IPS DF 6.9 (cell line): ENCODE data around the gene CARD11.

ENCODE experiments used
- DNase-seq: peaks from one replicate; pipeline ENCODE4 v3.0.0-alpha.2; 2013; ENCODE audit warnings: low read depth, low spot score
- H3K27ac ChIP-seq: one replicate; pipeline ENCODE4 v1.5.1; 2013; ENCODE audit warnings: low read length, control low read depth
- H3K27me3 ChIP-seq: 2 replicates; pipeline ENCODE4 v1.6.1; 2013; ENCODE audit warnings: mild to moderate bottlenecking, low read length; ENCODE audit not compliant: control insufficient read depth, insufficient read depth
- H3K36me3 ChIP-seq: 2 replicates; pipeline ENCODE4 v1.6.1; 2013; ENCODE audit warnings: low read length; ENCODE audit not compliant: control insufficient read depth, insufficient read depth
- H3K4me1 ChIP-seq: 2 replicates; pipeline ENCODE4 v1.6.1; 2013; ENCODE audit warnings: low read length; ENCODE audit not compliant: control insufficient read depth, insufficient read depth
- H3K4me3 ChIP-seq: 2 replicates; pipeline ENCODE4 v1.5.1; 2013; ENCODE audit warnings: mild to moderate bottlenecking, low read length
- H3K9me3 ChIP-seq: 2 replicates; pipeline ENCODE4 v1.6.1; 2013; ENCODE audit warnings: low read length, inconsistent platforms; ENCODE audit not compliant: control insufficient read depth, insufficient read depth
- WGBS: extraction: QIAGEN DNeasy Blood & Tissue Kit; methylation state at CpG from one replicate; pipeline ENCODE4 v1.1.7; 2013; ENCODE audit warnings: mixed read lengths, missing lambda C conversion rate; ENCODE audit not compliant: insufficient read length, insufficient coverage; 5-methylcytosine and 5-hydroxymethylcytosine counted together

Gene CARD11

DNA sequence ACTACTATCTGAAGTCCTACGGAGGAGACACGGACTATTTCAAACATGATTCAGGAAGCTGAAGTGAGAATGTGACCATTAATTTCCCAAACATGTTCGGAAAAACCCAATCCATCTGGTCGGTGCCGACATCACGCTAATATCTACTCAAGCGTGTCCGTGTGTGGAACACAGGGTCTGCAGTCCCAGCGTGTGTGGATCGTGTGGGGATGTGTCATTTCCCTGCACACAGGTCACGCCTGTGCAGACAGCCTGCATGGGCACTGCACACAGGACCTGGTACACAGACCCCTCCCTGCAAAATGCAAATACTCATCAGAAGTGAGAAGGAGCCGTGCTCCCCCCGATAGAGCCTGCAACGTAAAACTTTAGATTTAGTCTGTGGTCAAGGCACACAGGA lies 57.8 kb downstream of the CARD11 start:
- DNase-seq: no peak
- no peaks in the 10 kb centered on the region for H3K9me3 ChIP-seq
- H3K4me1 ChIP-seq: no peaks in the 10 kb centered on the region
- no peak overlapping the region for H3K4me3 ChIP-seq
- no CpG with 5 or more reads among the region's 14 CpGs for WGBS
- H3K27ac ChIP-seq: no peak overlapping the region
- no peaks in the 10 kb centered on the region for H3K27me3 ChIP-seq
- H3K36me3 ChIP-seq: no peaks in the 10 kb centered on the region

DNA sequence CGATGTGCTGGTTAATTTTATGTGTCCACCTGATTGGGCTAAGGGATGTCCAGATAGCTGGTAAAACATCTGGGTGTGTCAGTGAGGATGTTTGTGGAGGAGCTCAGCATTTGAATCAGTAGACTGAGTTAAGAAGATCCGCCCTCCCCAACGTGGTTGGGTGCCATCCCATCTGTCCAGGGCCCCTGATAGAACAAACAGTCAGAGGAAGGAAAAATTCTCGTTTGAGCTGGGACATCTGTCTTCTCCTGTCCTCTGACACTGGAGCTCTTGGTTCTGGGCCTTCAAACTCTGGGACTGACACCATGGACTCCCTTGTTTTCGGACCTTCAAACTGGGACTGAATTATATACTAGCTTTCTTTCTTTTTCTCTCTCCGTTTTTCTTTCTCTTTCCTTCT lies 59.6 kb downstream of the CARD11 start:
- no peaks in the 10 kb centered on the region for H3K27me3 ChIP-seq
- DNase-seq: no peak
- no peak overlapping the region for H3K4me3 ChIP-seq
- H3K27ac ChIP-seq: no peak overlapping the region
- H3K4me1 ChIP-seq: peaks cover 5% of the 10 kb centered on the region; the same call in 1 of the 2 replicates
- H3K36me3 ChIP-seq: no peaks in the 10 kb centered on the region
- no peaks in the 10 kb centered on the region for H3K9me3 ChIP-seq
- no CpG with 5 or more reads among the region's 6 CpGs for WGBS

DNA sequence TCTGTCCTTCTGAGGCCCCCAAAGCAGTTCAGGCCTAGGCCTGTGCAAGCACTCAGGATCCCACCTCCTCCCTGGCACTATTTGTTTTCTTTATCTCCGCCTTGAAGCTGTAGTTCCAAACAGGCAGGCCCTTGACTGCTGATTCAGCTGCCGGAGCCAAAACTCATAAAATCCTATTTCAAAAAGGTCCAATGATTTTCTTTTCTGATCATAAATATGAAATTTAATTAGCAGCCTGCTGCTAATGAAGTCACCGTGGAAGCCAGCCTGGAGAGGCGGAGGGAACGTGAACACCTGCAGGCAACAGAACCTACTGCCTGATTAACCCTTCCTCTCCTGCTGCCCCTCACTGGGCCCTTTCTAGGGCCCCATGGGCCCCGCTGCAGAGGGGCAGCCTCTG lies 60.1 kb downstream of the CARD11 start:
- DNase-seq: no peak
- no peaks in the 10 kb centered on the region for H3K27me3 ChIP-seq
- no peak overlapping the region for H3K4me3 ChIP-seq
- H3K9me3 ChIP-seq: no peaks in the 10 kb centered on the region
- WGBS: no CpG with 5 or more reads among the region's 6 CpGs
- H3K36me3 ChIP-seq: no peaks in the 10 kb centered on the region
- peaks cover 7% of the 10 kb centered on the region; the same call in 1 of the 2 replicates for H3K4me1 ChIP-seq
- H3K27ac ChIP-seq: no peak overlapping the region

GRCh38 chr7:2982831-2983230 lies 60.8 kb downstream of the CARD11 start:
- no peak overlapping the region for H3K27ac ChIP-seq
- no peaks in the 10 kb centered on the region for H3K9me3 ChIP-seq
- H3K27me3 ChIP-seq: no peaks in the 10 kb centered on the region
- H3K4me3 ChIP-seq: no peak overlapping the region
- no peak for DNase-seq
- H3K4me1 ChIP-seq: peaks cover 8% of the 10 kb centered on the region
- H3K36me3 ChIP-seq: no peaks in the 10 kb centered on the region
- WGBS: no CpG with 5 or more reads among the region's 7 CpGs

- peaks cover 8% of the 10 kb centered on the region for H3K4me1 ChIP-seq
- no peaks in the 10 kb centered on the region for H3K9me3 ChIP-seq
- H3K4me3 ChIP-seq: no peak overlapping the region
- no peaks in the 10 kb centered on the region for H3K27me3 ChIP-seq
- no peak overlapping the region for H3K27ac ChIP-seq
- no peak for DNase-seq
- H3K36me3 ChIP-seq: no peaks in the 10 kb centered on the region
- no CpG with 5 or more reads among the region's 11 CpGs for WGBS
These were observed 61.3 kb downstream of the CARD11 start for GRCh38 chr7:2982401-2982800.

GRCh38 chr7:2981103-2981480 lies 62.6 kb downstream of the CARD11 start:
- H3K36me3 ChIP-seq: no peaks in the 10 kb centered on the region
- no CpG with 5 or more reads among the region's 8 CpGs for WGBS
- no peak for DNase-seq
- peaks cover 8% of the 10 kb centered on the region for H3K4me1 ChIP-seq
- no peaks in the 10 kb centered on the region for H3K27me3 ChIP-seq
- no peaks in the 10 kb centered on the region for H3K9me3 ChIP-seq
- H3K4me3 ChIP-seq: no peak overlapping the region
- H3K27ac ChIP-seq: no peak overlapping the region

DNA sequence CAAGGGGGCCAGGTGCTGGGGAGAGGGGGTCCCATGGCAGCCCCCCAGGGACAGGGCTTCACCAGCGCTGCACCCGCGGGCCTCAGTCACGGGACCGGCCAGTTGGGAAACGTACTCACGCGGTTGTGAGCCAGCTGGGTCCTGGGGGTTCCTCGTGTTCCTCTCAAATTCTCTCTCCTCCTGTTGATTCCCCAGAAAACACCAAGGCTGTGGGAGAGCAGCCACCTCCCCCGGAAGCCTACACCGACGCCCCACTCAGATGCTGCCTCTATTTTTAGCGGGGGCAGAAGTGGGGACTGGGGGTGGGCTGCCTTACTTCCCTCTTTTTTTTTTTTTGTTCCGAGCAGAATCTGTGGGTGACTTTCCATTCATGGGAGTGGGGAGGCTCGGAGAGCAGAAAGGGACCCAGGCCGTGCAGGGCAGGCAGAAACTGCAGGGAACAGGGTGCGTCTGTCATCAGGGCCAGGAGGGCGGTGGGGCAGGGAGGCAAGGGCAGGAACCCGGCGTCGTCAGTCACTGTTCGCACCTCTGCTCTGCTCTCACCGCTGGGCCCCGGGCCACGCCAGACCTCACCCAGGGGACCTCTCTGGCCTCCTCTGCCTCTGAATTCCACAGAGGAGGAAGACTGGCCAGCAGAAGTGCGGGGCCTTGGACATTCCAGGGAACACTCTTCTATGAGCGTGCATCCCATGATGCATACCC lies 63.1 kb downstream of the CARD11 start:
- Histone ChIP-seq H3K27me3 (no peaks in the 10 kb centered on the region), H3K27ac (no peak overlapping the region), H3K4me1 (peaks cover 8% of the 10 kb centered on the region), H3K4me3 (no peak overlapping the region), H3K36me3 (no peaks in the 10 kb centered on the region), H3K9me3 (no peaks in the 10 kb centered on the region)
- WGBS: no CpG with 5 or more reads among the region's 27 CpGs
- no peak for DNase-seq

- Histone ChIP-seq H3K27me3 (no peaks in the 10 kb centered on the region), H3K9me3 (no peaks in the 10 kb centered on the region), H3K36me3 (no peaks in the 10 kb centered on the region), H3K27ac (no peak overlapping the region), H3K4me3 (no peak overlapping the region), H3K4me1 (peaks cover 8% of the 10 kb centered on the region)
- no peak for DNase-seq
- WGBS: no CpG with 5 or more reads among the region's 13 CpGs
These were observed 63.7 kb downstream of the CARD11 start for GRCh38 chr7:2979951-2980350.

- Histone ChIP-seq H3K36me3 (no peaks in the 10 kb centered on the region), H3K4me3 (no peak overlapping the region), H3K27ac (no peak overlapping the region), H3K9me3 (no peaks in the 10 kb centered on the region), H3K27me3 (no peaks in the 10 kb centered on the region), H3K4me1 (peaks cover 8% of the 10 kb centered on the region)
- WGBS: no CpG with 5 or more reads among the region's 13 CpGs
- DNase-seq: no peak
These were observed 64.5 kb downstream of the CARD11 start for GRCh38 chr7:2979201-2979631.

- Histone ChIP-seq H3K36me3 (no peaks in the 10 kb centered on the region), H3K4me1 (peaks cover 8% of the 10 kb centered on the region), H3K27me3 (no peaks in the 10 kb centered on the region), H3K27ac (no peak overlapping the region), H3K9me3 (no peaks in the 10 kb centered on the region), H3K4me3 (no peak overlapping the region)
- DNase-seq: peak; percentile 9
- WGBS: no CpG with 5 or more reads among the region's 15 CpGs
These were observed 65.3 kb downstream of the CARD11 start for GRCh38 chr7:2978408-2978807.

- no peaks in the 10 kb centered on the region for H3K27me3 ChIP-seq
- WGBS: no CpG with 5 or more reads among the region's 11 CpGs
- DNase-seq: no peak
- no peaks in the 10 kb centered on the region for H3K36me3 ChIP-seq
- peaks cover 8% of the 10 kb centered on the region for H3K4me1 ChIP-seq
- no peak overlapping the region for H3K27ac ChIP-seq
- no peak overlapping the region for H3K4me3 ChIP-seq
- no peaks in the 10 kb centered on the region for H3K9me3 ChIP-seq
These were observed 67.8 kb downstream of the CARD11 start for GRCh38 chr7:2975821-2976371.
